Peyer's patch (tissue), 4 donors: ENCODE data around the gene CACNA1H.

Experiments used
- CTCF ChIP-seq, 6 experiments: fragments of 450-650 bp in 4 of 6; fragments of 200-600 bp in 2 of 6; sonication (generic) in 1 of 6; IDR thresholded peaks; one replicate each; pipeline ENCODE4 v1.5.1; 2017 to 2019; ENCODE audit warnings: antibody characterized with exemption in 6 of 6, mild to moderate bottlenecking in 3 of 6, moderate library complexity in 1 of 6
- POLR2A ChIP-seq, 2 donors: fragments of 450-650 bp; IDR thresholded peaks; one replicate each; pipeline ENCODE4 v1.5.1; 2017; ENCODE audit warnings: antibody characterized with exemption in 2 of 2, mild to moderate bottlenecking in 2 of 2, moderate library complexity in 2 of 2

GRCh38 chr16:1157639-1158455, 4.9 kb downstream of the CACNA1H start:
- TF ChIP-seq CTCF (IDR thresholded peaks at IDR 0.05) (no peak), POLR2A (IDR thresholded peaks at IDR 0.05) (no peak)
